HepG2 (cell line): Measurements from ENCODE around the gene WDCP. TPM values are rescaled to one million over a fixed set of nuclear protein-coding genes. Genes with fewer than 3 reads are reported as not detected.

Experiments
- CBX2 ChIP-seq, 2 experiments: fragments of 200-600 bp in 1 of 2; sonication (generic); formaldehyde crosslinking in 1 of 2; IDR thresholded peaks; 2 replicates each; pipeline versions ENCODE4 v1.7.0 to v1.8.1; 2018 to 2022; ENCODE audit warnings: low read depth in 2 of 2, low read length in 1 of 2, mild to moderate bottlenecking in 1 of 2, missing genetic modification reagents in 1 of 2
- FIP1L1 ChIP-seq: fragments of 200-400 bp; formaldehyde crosslinking; IDR thresholded peaks from 2 replicates; pipeline ENCODE4 v1.6.1; 2018; ENCODE audit warnings: low read depth, mild to moderate bottlenecking, low read length, moderate library complexity, borderline replicate concordance; ENCODE audit not compliant: insufficient read depth
- GPBP1L1 ChIP-seq: sonication (generic); formaldehyde crosslinking; IDR thresholded peaks from 2 replicates; pipeline ENCODE4 v1.5.0; 2020; ENCODE audit warnings: mild to moderate bottlenecking, missing genetic modification reagents
- HCFC1 ChIP-seq: fragments of 150-350 bp; IDR thresholded peaks from 2 replicates; pipeline ENCODE4 v1.6.1; 2014; ENCODE audit warnings: low read depth, low read length
- KDM1A ChIP-seq: IDR thresholded peaks from 2 replicates; pipeline ENCODE4 v1.6.1; 2016; ENCODE audit warnings: missing compliant biosample characterization
- KLF11 ChIP-seq: IDR thresholded peaks from 2 replicates; pipeline ENCODE4 v1.6.1; 2016; ENCODE audit warnings: missing compliant biosample characterization
- MAF1 ChIP-seq: sonication (generic); formaldehyde crosslinking; IDR thresholded peaks from 2 replicates; pipeline ENCODE4 v1.5.0; 2020; ENCODE audit warnings: missing genetic modification reagents, borderline replicate concordance
- MAZ ChIP-seq, 2 experiments: sonication (generic) in 1 of 2; formaldehyde crosslinking in 1 of 2; IDR thresholded peaks; 2 replicates each; pipeline versions ENCODE4 v1.5.0 to v1.6.1; 2012 to 2020; ENCODE audit warnings: low read depth in 2 of 2, mild to moderate bottlenecking in 2 of 2, borderline replicate concordance in 1 of 2, improper control_type of control experiment in 1 of 2, low read length in 1 of 2, missing genetic modification reagents in 1 of 2, moderate library complexity in 1 of 2
- MBNL3 ChIP-seq: fragments of 250-450 bp; sonication (Bioruptor Pico); conservative IDR thresholded peaks from 2 replicates; pipeline ENCODE4 v1.8.0; 2022; ENCODE audit warnings: mild to moderate bottlenecking, inconsistent platforms
- NR3C1 ChIP-seq: sonication (generic); formaldehyde crosslinking; IDR thresholded peaks from 2 replicates; pipeline ENCODE4 v1.4.0; 2020; ENCODE audit warnings: missing genetic modification reagents
- RBM39 ChIP-seq: fragments of 200-400 bp; formaldehyde crosslinking; IDR thresholded peaks from one replicate; pipeline ENCODE4 v1.6.1; 2018; ENCODE audit warnings: antibody characterized with exemption, mild to moderate bottlenecking, low read depth, low read length; ENCODE audit not compliant: poor library complexity, severe bottlenecking
- RORA ChIP-seq: sonication (generic); formaldehyde crosslinking; IDR thresholded peaks from 2 replicates; pipeline ENCODE4 v1.5.0; 2020; ENCODE audit warnings: mild to moderate bottlenecking, missing genetic modification reagents, moderate library complexity
- SAFB2 ChIP-seq: sonication (generic); formaldehyde crosslinking; IDR thresholded peaks from 2 replicates; pipeline ENCODE4 v1.5.1; 2020; ENCODE audit warnings: missing genetic modification reagents, low read depth, mild to moderate bottlenecking, borderline replicate concordance
- SCMH1 ChIP-seq: sonication (generic); formaldehyde crosslinking; IDR thresholded peaks from 2 replicates; pipeline ENCODE4 v1.9.0; 2021; ENCODE audit warnings: missing genetic modification reagents, mild to moderate bottlenecking, borderline replicate concordance
- SMYD3 ChIP-seq: sonication (generic); formaldehyde crosslinking; IDR thresholded peaks from 2 replicates; pipeline ENCODE4 v1.8.1; 2023; ENCODE audit warnings: mild to moderate bottlenecking, missing genetic modification reagents
- ZBTB21 ChIP-seq: sonication (generic); formaldehyde crosslinking; IDR thresholded peaks from 2 replicates; pipeline ENCODE4 v1.4.0; 2020; ENCODE audit warnings: missing genetic modification reagents
- ZBTB8A ChIP-seq: sonication (generic); formaldehyde crosslinking; IDR thresholded peaks from 2 replicates; pipeline ENCODE4 v1.4.0; 2020; ENCODE audit warnings: mild to moderate bottlenecking, low read depth, missing genetic modification reagents, borderline replicate concordance
- ZNF101 ChIP-seq: sonication (generic); formaldehyde crosslinking; IDR thresholded peaks from 2 replicates; pipeline ENCODE4 v1.4.0; 2020; ENCODE audit warnings: mild to moderate bottlenecking, low read depth, missing genetic modification reagents, borderline replicate concordance
- ZNF124 ChIP-seq: sonication (generic); formaldehyde crosslinking; IDR thresholded peaks from 2 replicates; pipeline ENCODE4 v1.4.0; 2020; ENCODE audit warnings: missing genetic modification reagents
- ZNF547 ChIP-seq: sonication (generic); formaldehyde crosslinking; IDR thresholded peaks from 2 replicates; pipeline ENCODE4 v1.5.1; 2020; ENCODE audit warnings: mild to moderate bottlenecking, missing genetic modification reagents
- ZNF616 ChIP-seq: sonication (generic); formaldehyde crosslinking; IDR thresholded peaks from 2 replicates; pipeline ENCODE4 v1.5.0; 2020; ENCODE audit warnings: low read depth, mild to moderate bottlenecking, missing genetic modification reagents
- polyA plus RNA-seq, 8 experiments: library from polyadenylated mRNA; depleted of rRNA in 3 of 8; stranded (reverse) in 7 of 8; unstranded in 1 of 8; fragments of >200 nt; fragmentation: Illumina TruSeq in 4 of 8; extraction: Trizol in 4 of 8; gene quantifications; 2 replicates each; pipeline versions ENCODE4 v1.2.1 to v1.2.3, GENCODE V29; 2011 to 2016; ENCODE audit warnings: low read depth in 4 of 8, missing spikeins in 1 of 8, mixed read lengths in 1 of 8; ENCODE audit not compliant: insufficient read depth in 1 of 8
- total RNA-seq, 5 experiments: library from RNA; depleted of rRNA; stranded (reverse); fragments of >200 nt; fragmentation: Illumina TruSeq; extraction: Trizol; gene quantifications; 2 replicates each; pipeline ENCODE4 v1.2.3, GENCODE V29; 2016; ENCODE audit warnings: low read depth in 1 of 5
- TF ChIP-seq, protein P1 (sequence below): sonication (generic); formaldehyde crosslinking; IDR thresholded peaks from 2 replicates; pipeline ENCODE4 v1.4.0; 2020; ENCODE audit warnings: missing genetic modification reagents
- TF ChIP-seq, protein P2 (sequence below): sonication (generic); formaldehyde crosslinking; IDR thresholded peaks from 2 replicates; pipeline ENCODE4 v1.8.1; 2023; ENCODE audit warnings: missing genetic modification reagents, inconsistent platforms, borderline replicate concordance
- TF ChIP-seq, protein P3 (sequence below): sonication (generic); formaldehyde crosslinking; IDR thresholded peaks from 2 replicates; pipeline ENCODE4 v1.8.0; 2022; ENCODE audit warnings: mild to moderate bottlenecking, missing genetic modification reagents, moderate library complexity

WDCP gene
- total and polyA plus RNA-seq, 2 of the 13 experiments (the other 11 are each of a cell fraction or from before 2014, with no cell fraction given) = 17.4 to 22.6 TPM

DNA sequence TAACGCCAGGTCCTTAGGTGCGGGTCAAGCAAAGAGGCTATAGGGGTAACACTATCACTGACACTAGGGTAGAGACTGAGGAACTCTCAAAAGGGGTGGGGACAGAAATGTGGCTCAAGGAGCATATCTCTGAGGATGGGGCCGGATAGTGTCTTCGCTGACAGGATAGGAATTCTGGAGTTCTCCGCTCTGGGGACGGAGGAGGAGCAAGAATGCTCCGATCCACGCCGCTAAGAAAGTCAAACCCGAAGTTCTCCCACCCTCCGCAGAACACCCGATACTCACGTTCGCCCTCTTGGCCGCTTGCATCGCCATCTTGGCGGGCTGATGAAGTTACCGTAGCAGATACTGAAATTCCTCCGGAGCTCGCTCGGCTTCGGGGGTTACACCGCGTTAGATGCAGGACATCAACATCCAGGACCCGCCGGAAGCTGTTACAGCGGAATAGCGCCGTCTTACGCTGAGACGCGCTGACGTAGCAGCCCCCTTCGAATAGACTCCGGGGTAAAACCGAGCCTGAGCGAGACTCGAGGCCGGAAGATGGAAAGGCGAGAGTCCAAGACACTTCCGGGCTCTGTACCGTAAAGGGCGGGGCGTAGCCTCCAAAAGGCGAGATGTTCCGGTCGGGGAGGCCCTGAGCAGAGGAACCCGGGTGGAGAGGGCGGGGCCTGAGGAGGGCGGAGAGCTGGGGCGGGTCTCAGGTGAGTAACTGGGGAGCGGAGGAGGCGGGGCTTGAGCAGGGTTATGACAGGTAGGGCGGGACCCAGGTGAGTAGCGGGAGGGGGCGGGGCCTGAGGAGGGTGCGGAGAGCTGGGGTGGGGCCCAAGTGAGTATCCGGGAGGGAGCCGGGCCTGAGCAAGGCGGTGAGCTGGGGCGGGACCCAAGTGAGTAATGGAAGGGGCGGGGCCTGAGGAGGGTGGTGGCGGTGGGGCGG is 29.0 kb upstream of the WDCP start, which contains the start of gene SF3B6 (continued):
- TF ChIP-seq SAFB2 (CRISPR knock-in tag) = peak; percentile 90
- TF ChIP-seq, protein P1, sequence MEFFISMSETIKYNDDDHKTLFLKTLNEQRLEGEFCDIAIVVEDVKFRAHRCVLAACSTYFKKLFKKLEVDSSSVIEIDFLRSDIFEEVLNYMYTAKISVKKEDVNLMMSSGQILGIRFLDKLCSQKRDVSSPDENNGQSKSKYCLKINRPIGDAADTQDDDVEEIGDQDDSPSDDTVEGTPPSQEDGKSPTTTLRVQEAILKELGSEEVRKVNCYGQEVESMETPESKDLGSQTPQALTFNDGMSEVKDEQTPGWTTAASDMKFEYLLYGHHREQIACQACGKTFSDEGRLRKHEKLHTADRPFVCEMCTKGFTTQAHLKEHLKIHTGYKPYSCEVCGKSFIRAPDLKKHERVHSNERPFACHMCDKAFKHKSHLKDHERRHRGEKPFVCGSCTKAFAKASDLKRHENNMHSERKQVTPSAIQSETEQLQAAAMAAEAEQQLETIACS = no peak
- TF ChIP-seq RORA (CRISPR knock-in tag) = no peak
- no peak for TF ChIP-seq GPBP1L1 (CRISPR knock-in tag)
- TF ChIP-seq NR3C1 (CRISPR knock-in tag) = no peak
- TF ChIP-seq, protein P2, sequence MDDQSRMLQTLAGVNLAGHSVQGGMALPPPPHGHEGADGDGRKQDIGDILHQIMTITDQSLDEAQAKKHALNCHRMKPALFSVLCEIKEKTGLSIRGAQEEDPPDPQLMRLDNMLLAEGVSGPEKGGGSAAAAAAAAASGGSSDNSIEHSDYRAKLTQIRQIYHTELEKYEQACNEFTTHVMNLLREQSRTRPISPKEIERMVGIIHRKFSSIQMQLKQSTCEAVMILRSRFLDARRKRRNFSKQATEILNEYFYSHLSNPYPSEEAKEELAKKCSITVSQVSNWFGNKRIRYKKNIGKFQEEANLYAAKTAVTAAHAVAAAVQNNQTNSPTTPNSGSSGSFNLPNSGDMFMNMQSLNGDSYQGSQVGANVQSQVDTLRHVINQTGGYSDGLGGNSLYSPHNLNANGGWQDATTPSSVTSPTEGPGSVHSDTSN (CRISPR knock-in tag) = no peak
- TF ChIP-seq ZNF101 = no peak; the same call in 1 of the 2 replicates
- TF ChIP-seq RBM39 = peak; percentile 98
- no peak for TF ChIP-seq CBX2 (IDR thresholded peaks at IDR 0.05; ENCODE audit: low read depth, low read length)
- peak; percentile 15; the same call in 1 of the 2 replicates for TF ChIP-seq CBX2 (CRISPR knock-in tag; IDR thresholded peaks at IDR 0.05; ENCODE audit: low read depth)
- TF ChIP-seq MAF1 (CRISPR knock-in tag) = 0 out of 2 replicates have a peak, but pooled peaks have one; percentile 85
- TF ChIP-seq, protein P3, sequence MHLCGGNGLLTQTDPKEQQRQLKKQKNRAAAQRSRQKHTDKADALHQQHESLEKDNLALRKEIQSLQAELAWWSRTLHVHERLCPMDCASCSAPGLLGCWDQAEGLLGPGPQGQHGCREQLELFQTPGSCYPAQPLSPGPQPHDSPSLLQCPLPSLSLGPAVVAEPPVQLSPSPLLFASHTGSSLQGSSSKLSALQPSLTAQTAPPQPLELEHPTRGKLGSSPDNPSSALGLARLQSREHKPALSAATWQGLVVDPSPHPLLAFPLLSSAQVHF (CRISPR knock-in tag) = peak; percentile 43
- peak; percentile 79 for TF ChIP-seq ZBTB21 (CRISPR knock-in tag)
- TF ChIP-seq MBNL3 (CRISPR knock-in tag) = no peak
- TF ChIP-seq SMYD3 (CRISPR knock-in tag) = peak; percentile 85; the same call in 1 of the 2 replicates
- peak; percentile 87 for TF ChIP-seq HCFC1
- TF ChIP-seq KLF11 (CRISPR knock-in tag) = peak; percentile 98
- TF ChIP-seq ZNF547 (CRISPR knock-in tag) = peak; percentile 82; the same call in 1 of the 2 replicates
- peak; percentile 88; the same call in 1 of the 2 replicates for TF ChIP-seq ZNF124 (CRISPR knock-in tag)
- peak; percentile 81 for TF ChIP-seq KDM1A (CRISPR knock-in tag)
- 0 out of 2 replicates have a peak, but pooled peaks have one; percentile 57 for TF ChIP-seq ZNF616
- peak; percentile 97 for TF ChIP-seq FIP1L1
- TF ChIP-seq ZBTB8A (CRISPR knock-in tag) = no peak
- peak; percentile 47 for TF ChIP-seq MAZ (IDR thresholded peaks at IDR 0.05; ENCODE audit: borderline replicate concordance, low read depth, low read length)
- peak; percentile 96 for TF ChIP-seq MAZ (CRISPR knock-in tag; IDR thresholded peaks at IDR 0.05; ENCODE audit: low read depth)
- TF ChIP-seq SCMH1 (CRISPR knock-in tag) = no peak
